ENCODE measurements around the gene FOXS1.

FOXS1 gene

DNA sequence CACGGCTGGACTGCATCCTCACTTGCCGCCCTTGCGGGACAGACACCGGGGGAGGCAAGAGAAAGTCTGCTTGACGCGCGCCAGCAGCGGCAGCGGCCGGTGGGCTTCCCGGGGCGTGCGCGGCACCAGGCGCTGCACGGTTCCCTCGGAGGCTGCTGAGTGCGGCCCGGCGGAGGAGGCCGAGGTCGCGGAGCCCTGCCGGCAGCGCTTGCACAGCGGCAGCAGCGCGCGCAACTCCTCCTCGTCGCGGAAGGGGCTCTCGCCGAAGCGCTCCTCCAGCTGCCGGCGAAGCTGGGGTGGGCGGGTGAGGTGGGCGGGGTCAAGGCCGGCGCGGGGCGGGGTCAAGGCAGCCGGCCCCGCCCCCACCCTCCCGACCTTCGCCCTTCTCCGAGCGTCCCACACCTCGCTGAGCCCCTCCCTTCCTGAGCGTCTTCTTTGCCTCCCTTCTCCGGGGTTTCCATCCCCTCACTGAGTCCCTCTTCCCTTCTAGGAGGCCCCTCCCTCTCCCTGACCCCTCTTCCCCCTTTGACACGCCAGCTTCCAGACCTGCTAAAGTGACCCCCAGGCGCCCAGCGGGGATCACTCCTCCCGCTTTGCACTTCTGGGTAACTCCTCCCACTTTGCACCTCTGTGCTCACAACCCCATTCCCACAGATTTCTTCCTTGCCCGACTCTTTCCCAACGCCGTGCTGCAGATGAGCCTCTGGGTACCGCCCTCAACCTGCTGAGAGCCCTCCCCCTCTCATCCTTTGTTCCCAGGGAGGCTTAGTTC, 16.2 kb upstream of the FOXS1 start:
- peak; percentile 22 to 50 for DNase-seq (ENCODE audit: low read depth in 1 of 2, low spot score in 1 of 2)

- no peak for DNase-seq (ENCODE audit: low read depth in 1 of 2, low spot score in 1 of 2)
These were observed 15.7 kb upstream of the FOXS1 start for GRCh38 chr20:31861135-31861384.

DNA sequence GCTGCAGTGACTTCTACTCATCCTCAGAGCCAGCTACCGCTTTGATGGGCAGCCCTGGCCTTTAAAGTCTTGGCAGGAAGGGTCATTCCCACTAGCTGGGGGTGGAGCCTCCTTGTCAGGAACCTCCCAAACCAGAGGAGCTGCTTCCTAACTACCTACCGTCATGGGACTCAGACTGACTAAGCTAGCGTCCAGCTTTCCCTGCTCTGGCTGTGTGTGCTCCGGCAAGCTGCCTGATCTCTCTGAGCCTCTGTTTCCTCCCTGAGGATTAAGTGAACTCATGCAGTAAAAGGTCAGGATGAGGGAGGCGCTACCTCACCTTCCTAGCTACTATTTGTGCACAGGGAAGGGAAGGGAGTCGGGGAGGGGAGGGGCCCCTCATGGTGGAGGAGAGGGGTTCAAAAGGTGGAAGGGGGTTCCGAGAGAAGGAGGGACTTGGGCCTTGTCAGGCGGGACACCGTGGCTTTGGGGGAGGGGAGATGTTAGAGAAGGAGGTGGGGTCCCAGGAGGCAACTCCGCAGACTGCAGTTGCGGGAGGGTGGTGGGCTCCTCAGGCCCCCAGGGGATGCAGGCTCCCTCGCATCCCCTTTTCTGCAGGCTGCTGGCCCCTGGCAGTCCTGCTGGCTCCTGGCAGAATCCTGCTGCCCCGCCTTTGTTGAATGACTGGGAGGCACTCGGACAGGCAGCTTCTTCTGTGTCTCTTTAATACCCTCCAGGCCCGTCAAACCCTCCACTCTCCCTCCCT, 15.2 kb upstream of the FOXS1 start:
- no peak for DNase-seq (ENCODE audit: low read depth in 1 of 2, low spot score in 1 of 2)

DNA sequence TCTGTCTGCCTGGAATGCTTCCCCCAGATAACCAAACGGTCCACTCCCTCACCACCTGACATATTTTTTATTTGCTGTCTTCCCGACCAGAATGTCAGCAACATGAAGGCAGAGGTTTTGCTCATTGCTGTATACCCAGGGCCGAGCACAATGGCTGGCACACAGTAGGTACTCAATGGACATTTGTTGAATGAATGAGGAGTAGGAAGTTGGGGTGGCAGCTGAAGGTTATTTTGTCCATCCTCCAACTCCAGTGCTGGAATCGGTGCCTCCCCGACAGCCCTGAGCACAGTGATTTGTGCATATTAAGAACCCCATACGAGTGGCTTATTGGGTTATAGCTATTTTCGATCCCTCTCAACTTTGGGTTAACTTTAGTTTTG, 14.6 kb upstream of the FOXS1 start:
- DNase-seq (ENCODE audit: low read depth in 1 of 2, low spot score in 1 of 2): no peak

DNA sequence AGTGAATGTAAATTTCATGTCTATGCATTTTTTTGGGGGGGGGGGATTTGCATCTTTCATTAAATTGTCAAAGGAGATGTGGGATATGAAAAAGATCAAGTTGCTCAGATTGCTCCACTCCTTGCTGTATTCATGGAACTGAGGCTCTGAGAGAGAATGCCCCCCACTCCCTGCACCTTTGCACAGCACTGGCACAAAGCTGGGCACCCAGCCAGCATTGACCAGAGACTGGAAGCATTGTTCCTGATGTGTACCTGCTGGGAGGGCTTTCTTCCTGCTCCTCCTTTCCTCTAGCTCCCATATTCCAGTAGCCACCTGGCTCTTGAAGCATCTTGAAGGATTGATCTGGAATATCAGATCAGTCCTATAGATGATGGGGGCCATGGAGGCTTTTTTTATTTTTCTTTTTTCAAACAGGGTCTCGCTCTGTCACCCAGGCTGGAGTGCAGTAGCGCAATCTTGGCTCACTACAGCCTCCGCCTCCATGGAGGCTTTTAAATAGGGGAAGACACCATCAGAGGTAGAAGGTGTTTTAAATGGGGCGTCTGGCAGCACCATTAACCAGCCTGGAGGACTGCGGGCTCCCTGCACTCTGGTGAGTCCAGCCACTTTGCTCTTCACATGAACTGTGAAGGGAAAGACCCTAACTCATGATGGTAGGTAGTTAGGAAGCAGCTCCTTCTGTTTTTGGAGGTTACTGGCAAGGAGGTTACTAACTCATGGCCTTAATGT, 14.0 kb upstream of the FOXS1 start:
- DNase-seq (ENCODE audit: low read depth in 1 of 2, low spot score in 1 of 2): no peak

GRCh38 chr20:31858760-31859083, 13.3 kb upstream of the FOXS1 start:
- DNase-seq (ENCODE audit: low read depth in 1 of 2, low spot score in 1 of 2): no peak

DNA sequence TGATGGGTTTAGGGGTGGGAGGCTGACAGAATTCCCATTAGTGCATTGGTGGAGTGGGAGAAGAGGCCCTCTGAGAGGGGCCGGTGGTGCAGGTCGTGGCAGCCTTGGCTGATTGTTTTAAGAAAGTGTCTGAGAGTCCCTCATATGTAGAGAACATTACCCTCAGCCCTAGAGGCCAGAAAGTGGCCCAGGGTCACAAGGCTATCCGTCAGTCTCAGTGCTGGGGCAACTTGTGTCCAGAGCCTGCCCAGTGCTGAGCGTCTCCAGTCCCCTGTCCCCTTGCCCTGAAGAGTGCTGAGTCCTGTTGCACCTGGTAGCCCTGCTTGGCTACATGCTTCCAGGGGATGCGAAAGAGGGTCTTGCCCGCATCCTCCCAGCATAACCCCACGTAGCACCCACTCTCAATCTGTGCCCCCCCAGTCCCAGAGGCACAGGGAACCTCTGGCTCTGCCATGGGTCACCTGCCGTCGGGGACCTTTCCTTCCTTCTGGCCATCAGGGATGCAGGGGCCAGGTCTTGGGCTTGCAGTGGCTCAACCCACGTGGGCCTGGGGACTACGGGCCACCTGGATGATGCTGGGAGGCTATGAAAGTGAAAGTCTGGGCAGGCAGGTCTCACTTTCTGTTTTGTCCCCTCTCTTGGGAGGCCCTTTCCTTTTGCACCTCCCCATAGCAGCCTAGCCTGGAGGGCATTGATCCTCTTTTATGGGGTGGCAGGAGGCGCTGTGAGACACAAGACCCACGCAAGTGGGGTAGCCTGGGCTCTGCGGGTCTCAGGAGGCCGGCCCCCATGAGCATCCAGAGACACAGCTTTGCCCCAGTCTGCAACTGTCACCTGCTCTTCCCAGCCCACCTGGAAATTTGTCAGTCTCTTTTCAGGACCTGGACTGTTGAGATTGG, 12.7 kb upstream of the FOXS1 start:
- DNase-seq (ENCODE audit: low read depth in 1 of 2, low spot score in 1 of 2): no peak

- no peak for DNase-seq (ENCODE audit: low read depth in 1 of 2, low spot score in 1 of 2)
These were observed 11.1 kb upstream of the FOXS1 start for GRCh38 chr20:31856516-31856915.

GRCh38 chr20:31853481-31853880, 8.1 kb upstream of the FOXS1 start:
- DNase-seq (ENCODE audit: low read depth in 1 of 2, low spot score in 1 of 2): no peak

- no peak for DNase-seq (ENCODE audit: low read depth in 1 of 2, low spot score in 1 of 2)
These were observed 6.0 kb upstream of the FOXS1 start for GRCh38 chr20:31851240-31851955.

GRCh38 chr20:31849306-31849930, 4.0 kb upstream of the FOXS1 start:
- no peak for DNase-seq (ENCODE audit: low read depth in 1 of 2, low spot score in 1 of 2)

- no peak for DNase-seq (ENCODE audit: low read depth in 1 of 2, low spot score in 1 of 2)
These were observed 2.9 kb upstream of the FOXS1 start for GRCh38 chr20:31848088-31848999.

- DNase-seq (ENCODE audit: low read depth in 1 of 2, low spot score in 1 of 2): no peak
These were observed 1.4 kb upstream of the FOXS1 start for GRCh38 chr20:31846793-31847138.

- no peak for DNase-seq (ENCODE audit: low read depth in 1 of 2, low spot score in 1 of 2)
These were observed 586 bp downstream of the FOXS1 start for GRCh38 chr20:31844737-31845299.

- no peak for DNase-seq (ENCODE audit: low read depth in 1 of 2, low spot score in 1 of 2)
These were observed 1.5 kb downstream of the FOXS1 start for GRCh38 chr20:31843881-31844280.

DNA sequence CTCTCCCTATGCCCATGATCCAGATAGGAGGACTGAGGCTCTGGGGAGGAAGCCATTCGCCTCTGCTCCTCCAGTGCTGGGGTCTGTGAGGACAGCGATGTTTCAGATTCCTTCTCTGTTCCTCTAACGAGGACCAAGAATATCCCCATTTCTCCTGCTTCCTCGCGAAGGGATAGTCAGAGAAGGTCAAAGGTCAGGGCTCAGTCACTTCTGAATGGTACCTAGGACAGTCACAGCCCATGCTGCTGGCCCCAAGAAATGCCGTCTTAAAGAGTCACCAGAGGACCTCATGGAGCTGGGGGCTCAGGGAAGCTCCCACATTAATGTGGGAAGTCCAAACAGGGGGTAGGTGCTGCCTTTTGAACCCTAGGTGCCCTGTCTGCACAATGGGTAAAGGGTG, 2.1 kb downstream of the FOXS1 start:
- no peak for DNase-seq (ENCODE audit: low read depth in 1 of 2, low spot score in 1 of 2)

GRCh38 chr20:31842471-31843157, 2.8 kb downstream of the FOXS1 start:
- no peak for DNase-seq (ENCODE audit: low read depth in 1 of 2, low spot score in 1 of 2)

- DNase-seq (ENCODE audit: low read depth in 1 of 2, low spot score in 1 of 2): no peak
These were observed 3.5 kb downstream of the FOXS1 start for GRCh38 chr20:31841928-31842327.
